MM.1S (cell line): ENCODE measurements around the gene FBXO42.

Experiments
- CTCF ChIP-seq: fragments of 300-600 bp; sonication (generic); IDR thresholded peaks from 2 replicates; pipeline ENCODE4 v1.5.1; 2016; ENCODE audit warnings: antibody characterized with exemption, low read length, mixed read lengths
- EZH2 ChIP-seq: fragments of 300-600 bp; sonication (generic); optimal IDR thresholded peaks from 2 replicates; pipeline ENCODE3; 2017; ENCODE audit warnings: low read depth, mild to moderate bottlenecking, antibody characterized with exemption, low read length, mixed read lengths
- EZH2phosphoT487 ChIP-seq: fragments of 300-600 bp; sonication (generic); IDR thresholded peaks from 2 replicates; pipeline ENCODE4 v1.6.1; 2018; ENCODE audit warnings: antibody characterized with exemption, low read length

GRCh38 chr1:16202281-16203210 is 149.7 kb downstream of the FBXO42 start:
- no peak for TF ChIP-seq EZH2
- TF ChIP-seq EZH2phosphoT487 = no peak
- no peak for TF ChIP-seq CTCF
